IMR-90 (cell line): ENCODE results near the gene C7orf57. TPM values are rescaled to one million over a fixed set of nuclear protein-coding genes. Genes with fewer than 3 reads are reported as not detected.
A peak's percentile ranks its signal among the peaks of the same experiment; 100 is the strongest.

Source experiments
- ATAC-seq: fragments of 200-7000 bp; cut with Tn5 transposase; 2 replicates; pipeline ENCODE4 v1.9.1; 2020; ENCODE audit warnings: low read depth, mild to moderate bottlenecking, moderate library complexity
- BruUV-seq: library from RNA; stranded (reverse); fragments of 400-500 nt; replicated peaks from 2 replicates; lab custom pipeline; 2021; lab: Mats Ljungman, UMichigan
- CTCF ChIA-PET: fragments of 300-600 bp; formaldehyde crosslinking; extraction: SDS; loops from one replicate; lab custom pipeline; 2021; ENCODE audit warnings: antibody characterized with exemption; lab: Yijun Ruan, JAX
- POLR2A ChIA-PET: fragments of 300-600 bp; sonication (Branson Sonifier 250); formaldehyde crosslinking; loops from one replicate; lab custom pipeline; 2022; ENCODE audit warnings: antibody characterized with exemption; ENCODE audit not compliant: unreplicated experiment; lab: Charles Lee
- DNase-seq: peaks from one replicate; pipeline ENCODE4 v3.0.0; 2013
- H2AFZ ChIP-seq: replicated peaks from 2 replicates; pipeline ENCODE3; 2013; ENCODE audit warnings: low read length, mild to moderate bottlenecking; ENCODE audit not compliant: poor library complexity
- H2AK5ac ChIP-seq: 2 replicates; pipeline ENCODE4 v1.6.1; 2013; ENCODE audit warnings: low read depth, low read length, inconsistent platforms
- H2AK9ac ChIP-seq: replicated peaks from 2 replicates; pipeline ENCODE3; 2013; ENCODE audit warnings: mild to moderate bottlenecking, low read depth, low read length, moderate library complexity; ENCODE audit not compliant: poor library complexity
- H2BK120ac ChIP-seq: 2 replicates; pipeline ENCODE4 v1.6.1; 2013; ENCODE audit warnings: low read depth, low read length, inconsistent platforms
- H2BK15ac ChIP-seq: 3 replicates; pipeline ENCODE4 v1.6.1; 2013; ENCODE audit warnings: low read depth, low read length, inconsistent platforms
- H2BK20ac ChIP-seq: 2 replicates; pipeline ENCODE4 v1.6.1; 2013; ENCODE audit warnings: low read depth, mild to moderate bottlenecking, inconsistent platforms, low read length, moderate library complexity
- H2BK5ac ChIP-seq: 2 replicates; pipeline ENCODE4 v1.6.1; 2013; ENCODE audit warnings: mild to moderate bottlenecking, low read depth, low read length, inconsistent platforms; ENCODE audit not compliant: poor library complexity, severe bottlenecking
- H3K14ac ChIP-seq: replicated peaks from 2 replicates; pipeline ENCODE4 v1.6.1; 2013; ENCODE audit warnings: low read depth, low read length, inconsistent platforms
- H3K18ac ChIP-seq: 2 replicates; pipeline ENCODE4 v1.6.1; 2013; ENCODE audit warnings: low read depth, low read length, control low read depth
- H3K23ac ChIP-seq: 2 replicates; pipeline ENCODE4 v1.6.1; 2013; ENCODE audit warnings: low read depth, low read length, inconsistent platforms
- H3K27ac ChIP-seq: 2 replicates; pipeline ENCODE4 v1.5.1; 2013; ENCODE audit warnings: mild to moderate bottlenecking, control low read depth, low read length; ENCODE audit not compliant: insufficient read depth
- H3K27me3 ChIP-seq: 2 replicates; pipeline ENCODE4 v1.6.1; 2013; ENCODE audit warnings: low read length; ENCODE audit not compliant: control insufficient read depth, insufficient read depth
- H3K36me3 ChIP-seq: 2 replicates; pipeline ENCODE4 v1.6.1; 2013; ENCODE audit warnings: low read length, mixed read lengths; ENCODE audit not compliant: control insufficient read depth, insufficient read depth
- H3K4ac ChIP-seq: 2 replicates; pipeline ENCODE4 v1.6.1; 2013; ENCODE audit warnings: low read depth, low read length, inconsistent platforms
- H3K4me1 ChIP-seq: 2 replicates; pipeline ENCODE4 v1.6.1; 2013; ENCODE audit warnings: low read length, mixed read lengths; ENCODE audit not compliant: control insufficient read depth, insufficient read depth
- H3K4me2 ChIP-seq: 2 replicates; pipeline ENCODE4 v1.6.1; 2013; ENCODE audit warnings: low read depth, mild to moderate bottlenecking, control low read depth, low read length, moderate library complexity
- H3K4me3 ChIP-seq: 2 replicates; pipeline ENCODE4 v1.5.1; 2013; ENCODE audit warnings: low read depth, mild to moderate bottlenecking, control low read depth, low read length, moderate library complexity; ENCODE audit not compliant: insufficient read depth
- H3K56ac ChIP-seq: 2 replicates; pipeline ENCODE4 v1.6.1; 2013; ENCODE audit warnings: low read length, inconsistent platforms; ENCODE audit not compliant: insufficient read depth; ENCODE audit errors: extremely low read depth
- H3K79me1 ChIP-seq, 2 experiments: 2 replicates each; pipeline ENCODE4 v1.6.1; 2013; ENCODE audit warnings: low read length in 2 of 2, inconsistent platforms in 1 of 2, low read depth in 1 of 2
- H3K9ac ChIP-seq: 2 replicates; pipeline ENCODE4 v1.6.1; 2013; ENCODE audit warnings: low read depth, low read length, control low read depth
- H3K9me1 ChIP-seq: 2 replicates; pipeline ENCODE4 v1.6.1; 2013; ENCODE audit warnings: low read length, inconsistent platforms; ENCODE audit not compliant: insufficient read depth
- H3K9me3 ChIP-seq: 2 replicates; pipeline ENCODE4 v1.6.1; 2013; ENCODE audit warnings: low read length; ENCODE audit not compliant: control insufficient read depth, insufficient read depth
- H4K20me1 ChIP-seq: 2 replicates; pipeline ENCODE4 v1.6.1; 2013; ENCODE audit warnings: low read length, inconsistent platforms; ENCODE audit not compliant: insufficient read depth
- H4K5ac ChIP-seq: 2 replicates; pipeline ENCODE4 v1.6.1; 2013; ENCODE audit warnings: mild to moderate bottlenecking, low read depth, low read length, control low read depth
- H4K8ac ChIP-seq, 2 experiments: 2 replicates each; pipeline ENCODE4 v1.6.1; 2013; ENCODE audit warnings: low read depth in 2 of 2, low read length in 2 of 2, control low read depth in 1 of 2, inconsistent platforms in 1 of 2
- H4K91ac ChIP-seq: 2 replicates; pipeline ENCODE4 v1.6.1; 2013; ENCODE audit warnings: low read depth, low read length, inconsistent platforms; ENCODE audit not compliant: insufficient read depth
- CEBPB ChIP-seq: IDR thresholded peaks from 2 replicates; pipeline ENCODE4 v1.6.1; 2012; ENCODE audit warnings: low read depth, low read length, improper control_type of control experiment
- CHD1 ChIP-seq: IDR thresholded peaks from 2 replicates; pipeline ENCODE4 v1.6.1; 2012; ENCODE audit warnings: low read depth, low read length, improper control_type of control experiment
- MAFK ChIP-seq: IDR thresholded peaks from 2 replicates; pipeline ENCODE4 v1.6.1; 2012; ENCODE audit warnings: low read depth, low read length, improper control_type of control experiment
- MAZ ChIP-seq: IDR thresholded peaks from 2 replicates; pipeline ENCODE4 v1.6.1; 2012; ENCODE audit warnings: low read depth, mild to moderate bottlenecking, low read length, improper control_type of control experiment, moderate library complexity, borderline replicate concordance
- MXI1 ChIP-seq: IDR thresholded peaks from 2 replicates; pipeline ENCODE4 v1.6.1; 2012; ENCODE audit warnings: low read depth, mild to moderate bottlenecking, low read length, moderate library complexity, borderline replicate concordance
- NFE2L2 ChIP-seq: fragments of 150-350 bp; IDR thresholded peaks from 2 replicates; pipeline ENCODE4 v1.6.1; 2016; ENCODE audit warnings: low read depth, mild to moderate bottlenecking, low read length
- POLR2A ChIP-seq: IDR thresholded peaks from 2 replicates; pipeline ENCODE4 v1.6.1; 2012; ENCODE audit warnings: mild to moderate bottlenecking, low read depth, low read length
- RAD21 ChIP-seq: IDR thresholded peaks from 2 replicates; pipeline ENCODE4 v1.6.1; 2012; ENCODE audit warnings: low read length, improper control_type of control experiment
- RCOR1 ChIP-seq: IDR thresholded peaks from 2 replicates; pipeline ENCODE4 v1.6.1; 2012; ENCODE audit warnings: mild to moderate bottlenecking, low read length, improper control_type of control experiment; ENCODE audit not compliant: insufficient replicate concordance
- RFX5 ChIP-seq: IDR thresholded peaks from 2 replicates; pipeline ENCODE4 v1.8.0; 2012; ENCODE audit warnings: low read depth, mild to moderate bottlenecking, low read length, moderate library complexity
- SMC3 ChIP-seq: fragments of 150-350 bp; IDR thresholded peaks from 2 replicates; pipeline ENCODE4 v1.6.1; 2016; ENCODE audit warnings: low read depth, mild to moderate bottlenecking, antibody characterized with exemption, low read length, moderate library complexity
- WGBS, 2 experiments: methylation state at CpG; one replicate each; pipeline versions ENCODE4 v1.1.5 to v1.1.7; 2013; ENCODE audit warnings: missing lambda C conversion rate in 2 of 2; ENCODE audit not compliant: insufficient read length in 1 of 2; ENCODE audit errors: extremely low coverage in 2 of 2; 5-methylcytosine and 5-hydroxymethylcytosine counted together
- dilution Hi-C: fragments of 300-500 bp; cut with HindIII; formaldehyde crosslinking; loops from one replicate; pipeline ENCODE4 v1.14.3; 2018; ENCODE audit warnings: low sequenced_read_pairs; ENCODE audit not compliant: unreplicated experiment
- in situ Hi-C: fragments of 300-500 bp; cut with MboI; formaldehyde crosslinking; loops from 3 replicates; pipeline ENCODE4 v1.14.3; 2019; ENCODE audit warnings: low sequenced_read_pairs, inconsistent platforms, mixed read lengths
- intact Hi-C: fragments of 100-400 bp; cut with micrococcal nuclease; formaldehyde crosslinking; loops from 2 replicates; pipeline ENCODE4 v1.10.0; 2022
- polyA plus RNA-seq, 3 experiments: library from polyadenylated mRNA; depleted of rRNA; stranded (reverse); fragments of >200 nt; gene quantifications; 2 replicates each; pipeline ENCODE4 v1.2.3, GENCODE V29; 2012; ENCODE audit warnings: low replicate concordance in 1 of 3
- total RNA-seq: library from RNA; depleted of rRNA; stranded (reverse); fragments of >200 nt; gene quantifications from 2 replicates; pipeline ENCODE4 v1.2.3, GENCODE V29; 2012
- TF ChIP-seq, protein P1 (sequence below): fragments of 150-350 bp; IDR thresholded peaks from 2 replicates; pipeline ENCODE4 v1.6.1; 2016; ENCODE audit warnings: low read depth, mild to moderate bottlenecking, low read length, moderate library complexity, borderline replicate concordance
- TF ChIP-seq, protein P2 (sequence below): fragments of 150-350 bp; IDR thresholded peaks from 2 replicates; pipeline ENCODE4 v1.6.1; 2017; ENCODE audit warnings: mild to moderate bottlenecking, antibody characterized with exemption, low read length, low read depth

C7orf57 gene
- total and polyA plus RNA-seq, 2 of the 4 experiments (the other 2 are of a cell fraction), result not detected

GRCh38 chr7:48046458-48046857 lies 11.1 kb downstream of the C7orf57 start:
- Histone ChIP-seq H2BK20ac (no peak overlapping the region), H2BK15ac (no peak overlapping the region), H4K91ac (no peak overlapping the region), H3K56ac (no peak overlapping the region), H3K27ac (no peak overlapping the region), H3K18ac (no peak overlapping the region), H3K79me1 (no peaks in the 10 kb centered on the region), H3K9me1 (no peaks in the 10 kb centered on the region; the same call in 1 of the 2 replicates), H3K36me3 (no peaks in the 10 kb centered on the region), H4K5ac (no peak overlapping the region), H2AFZ (peak overlapping the region; percentile 15), H3K4ac (no peak overlapping the region), H2AK9ac (no peak overlapping the region), H4K8ac (no peak overlapping the region), H3K4me1 (no peaks in the 10 kb centered on the region), H4K20me1 (no peaks in the 10 kb centered on the region), H3K4me3 (no peak overlapping the region), H2BK5ac (no peak overlapping the region), H3K27me3 (peaks cover 2% of the 10 kb centered on the region; the same call in 1 of the 2 replicates), H3K4me2 (no peak overlapping the region), H3K14ac (no peak overlapping the region), H3K9ac (no peak overlapping the region), H2AK5ac (no peak overlapping the region; the same call in 1 of the 2 replicates), H2BK120ac (no peak overlapping the region), H3K23ac (no peak overlapping the region), H3K9me3 (no peaks in the 10 kb centered on the region)
- POLR2A ChIA-PET, result no interaction called here
- TF ChIP-seq POLR2A, result no peak
- TF ChIP-seq, protein P1, sequence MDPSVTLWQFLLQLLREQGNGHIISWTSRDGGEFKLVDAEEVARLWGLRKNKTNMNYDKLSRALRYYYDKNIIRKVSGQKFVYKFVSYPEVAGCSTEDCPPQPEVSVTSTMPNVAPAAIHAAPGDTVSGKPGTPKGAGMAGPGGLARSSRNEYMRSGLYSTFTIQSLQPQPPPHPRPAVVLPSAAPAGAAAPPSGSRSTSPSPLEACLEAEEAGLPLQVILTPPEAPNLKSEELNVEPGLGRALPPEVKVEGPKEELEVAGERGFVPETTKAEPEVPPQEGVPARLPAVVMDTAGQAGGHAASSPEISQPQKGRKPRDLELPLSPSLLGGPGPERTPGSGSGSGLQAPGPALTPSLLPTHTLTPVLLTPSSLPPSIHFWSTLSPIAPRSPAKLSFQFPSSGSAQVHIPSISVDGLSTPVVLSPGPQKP, result no peak
- no peak for TF ChIP-seq RFX5
- no peak for TF ChIP-seq MAFK
- TF ChIP-seq, protein P2, sequence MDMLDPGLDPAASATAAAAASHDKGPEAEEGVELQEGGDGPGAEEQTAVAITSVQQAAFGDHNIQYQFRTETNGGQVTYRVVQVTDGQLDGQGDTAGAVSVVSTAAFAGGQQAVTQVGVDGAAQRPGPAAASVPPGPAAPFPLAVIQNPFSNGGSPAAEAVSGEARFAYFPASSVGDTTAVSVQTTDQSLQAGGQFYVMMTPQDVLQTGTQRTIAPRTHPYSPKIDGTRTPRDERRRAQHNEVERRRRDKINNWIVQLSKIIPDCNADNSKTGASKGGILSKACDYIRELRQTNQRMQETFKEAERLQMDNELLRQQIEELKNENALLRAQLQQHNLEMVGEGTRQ, result no peak
- TF ChIP-seq CEBPB, result no peak
- TF ChIP-seq CHD1, result no peak
- TF ChIP-seq MAZ, result no peak
- no peak for TF ChIP-seq SMC3
- no peak for TF ChIP-seq RAD21
- TF ChIP-seq NFE2L2, result no peak
- TF ChIP-seq MXI1, result no peak
- no peak for TF ChIP-seq RCOR1
- in situ Hi-C loops (no loop called here), intact Hi-C loops (no loop called here), dilution Hi-C loops (no loop called here)
- CTCF ChIA-PET, result no interaction called here
- BruUV-seq, result no TSS peak
- no peak for DNase-seq
- ATAC-seq, result no peak
- 57% methylated on average over 6 of the region's 14 CpGs; no CpG with 5 or more reads in 1 of the 2 experiments for WGBS, 2 experiments
